ENCODE data around the gene SEMA3D. TPM values are rescaled to one million over a fixed set of nuclear protein-coding genes. Genes with fewer than 3 reads are reported as not detected.

The SEMA3D gene
- total RNA-seq, 2 donors from 2014 or later = not detected

- no peak for ATAC-seq (replicated peaks)
- no peaks in the 10 kb centered on the region for H3K36me3 Mint-ChIP-seq (ENCODE audit: low read depth)
- peaks cover 3% of the 10 kb centered on the region for H3K9me3 Mint-ChIP-seq
- no peak overlapping the region for H3K4me3 Mint-ChIP-seq
- H3K27ac Mint-ChIP-seq = no peak overlapping the region
- no peaks in the 10 kb centered on the region for H3K4me1 Mint-ChIP-seq
- H3K27me3 Mint-ChIP-seq = no peaks in the 10 kb centered on the region
Observed at GRCh38 chr7:85067371-85067770, 119.5 kb downstream of the SEMA3D start.

- no peak overlapping the region for H3K27ac Mint-ChIP-seq
- no peaks in the 10 kb centered on the region for H3K36me3 Mint-ChIP-seq (ENCODE audit: low read depth)
- H3K27me3 Mint-ChIP-seq = no peaks in the 10 kb centered on the region
- no peak for ATAC-seq (replicated peaks)
- no peaks in the 10 kb centered on the region for H3K4me1 Mint-ChIP-seq
- no peak overlapping the region for H3K4me3 Mint-ChIP-seq
- peaks cover 7% of the 10 kb centered on the region for H3K9me3 Mint-ChIP-seq
Observed at GRCh38 chr7:85065888-85066485, 120.9 kb downstream of the SEMA3D start.

GRCh38 chr7:85065306-85065705, 121.5 kb downstream of the SEMA3D start:
- peaks cover 7% of the 10 kb centered on the region for H3K9me3 Mint-ChIP-seq
- no peaks in the 10 kb centered on the region for H3K27me3 Mint-ChIP-seq
- H3K4me3 Mint-ChIP-seq = no peak overlapping the region
- ATAC-seq (replicated peaks) = no peak
- no peak overlapping the region for H3K27ac Mint-ChIP-seq
- H3K36me3 Mint-ChIP-seq (ENCODE audit: low read depth) = no peaks in the 10 kb centered on the region
- H3K4me1 Mint-ChIP-seq = no peaks in the 10 kb centered on the region

GRCh38 chr7:85062651-85063050, 124.2 kb downstream of the SEMA3D start:
- H3K36me3 Mint-ChIP-seq (ENCODE audit: low read depth) = no peaks in the 10 kb centered on the region
- H3K4me1 Mint-ChIP-seq = no peaks in the 10 kb centered on the region
- H3K9me3 Mint-ChIP-seq = peaks cover 4% of the 10 kb centered on the region
- H3K27ac Mint-ChIP-seq = no peak overlapping the region
- H3K4me3 Mint-ChIP-seq = no peak overlapping the region
- no peak for ATAC-seq (replicated peaks)
- no peaks in the 10 kb centered on the region for H3K27me3 Mint-ChIP-seq

GRCh38 chr7:85061456-85061855, 125.4 kb downstream of the SEMA3D start:
- no peaks in the 10 kb centered on the region for H3K27me3 Mint-ChIP-seq
- peaks cover 7% of the 10 kb centered on the region for H3K9me3 Mint-ChIP-seq

GRCh38 chr7:85060696-85061095, 126.2 kb downstream of the SEMA3D start:
- no peak for ATAC-seq (replicated peaks)
- Mint-ChIP-seq H3K27me3 (no peaks in the 10 kb centered on the region), H3K9me3 (peaks cover 7% of the 10 kb centered on the region), H3K4me1 (no peaks in the 10 kb centered on the region), H3K36me3 (ENCODE audit: low read depth) (no peaks in the 10 kb centered on the region), H3K27ac (no peak overlapping the region), H3K4me3 (no peak overlapping the region)

More at GRCh38 chr7:85061456-85061855, 125.4 kb downstream of the SEMA3D start:
- Mint-ChIP-seq H3K36me3 (ENCODE audit: low read depth) (no peaks in the 10 kb centered on the region), H3K4me3 (no peak overlapping the region), H3K4me1 (no peaks in the 10 kb centered on the region), H3K27ac (no peak overlapping the region)
- ATAC-seq (replicated peaks) = no peak

- H3K9me3 Mint-ChIP-seq = peaks cover 6% of the 10 kb centered on the region
- H3K4me3 Mint-ChIP-seq = no peak overlapping the region
- no peak for ATAC-seq (replicated peaks)
- no peaks in the 10 kb centered on the region for H3K27me3 Mint-ChIP-seq
- no peaks in the 10 kb centered on the region for H3K36me3 Mint-ChIP-seq (ENCODE audit: low read depth)
- H3K4me1 Mint-ChIP-seq = no peaks in the 10 kb centered on the region
- no peak overlapping the region for H3K27ac Mint-ChIP-seq
Observed at GRCh38 chr7:85055906-85056305, 130.9 kb downstream of the SEMA3D start.

GRCh38 chr7:85055196-85055595, 131.7 kb downstream of the SEMA3D start:
- no peak for ATAC-seq (replicated peaks)
- H3K27me3 Mint-ChIP-seq = no peaks in the 10 kb centered on the region
- no peak overlapping the region for H3K4me3 Mint-ChIP-seq
- H3K4me1 Mint-ChIP-seq = no peaks in the 10 kb centered on the region
- no peak overlapping the region for H3K27ac Mint-ChIP-seq
- H3K9me3 Mint-ChIP-seq = peaks cover 6% of the 10 kb centered on the region
- H3K36me3 Mint-ChIP-seq (ENCODE audit: low read depth) = no peaks in the 10 kb centered on the region

GRCh38 chr7:85054306-85054705, 132.6 kb downstream of the SEMA3D start:
- no peaks in the 10 kb centered on the region for H3K36me3 Mint-ChIP-seq (ENCODE audit: low read depth)
- no peak overlapping the region for H3K27ac Mint-ChIP-seq
- no peaks in the 10 kb centered on the region for H3K4me1 Mint-ChIP-seq

GRCh38 chr7:85052894-85053293, 134.0 kb downstream of the SEMA3D start:
- no peak for ATAC-seq (replicated peaks)
- Mint-ChIP-seq H3K4me3 (no peak overlapping the region), H3K9me3 (peaks cover 7% of the 10 kb centered on the region), H3K36me3 (ENCODE audit: low read depth) (no peaks in the 10 kb centered on the region), H3K27me3 (no peaks in the 10 kb centered on the region), H3K27ac (no peak overlapping the region), H3K4me1 (no peaks in the 10 kb centered on the region)

More at GRCh38 chr7:85054306-85054705, 132.6 kb downstream of the SEMA3D start:
- Mint-ChIP-seq H3K4me3 (no peak overlapping the region), H3K27me3 (no peaks in the 10 kb centered on the region), H3K9me3 (peaks cover 6% of the 10 kb centered on the region)
- no peak for ATAC-seq (replicated peaks)

GRCh38 chr7:85052056-85052737, 134.7 kb downstream of the SEMA3D start:
- no peaks in the 10 kb centered on the region for H3K27me3 Mint-ChIP-seq
- no peaks in the 10 kb centered on the region for H3K36me3 Mint-ChIP-seq (ENCODE audit: low read depth)
- no peaks in the 10 kb centered on the region for H3K4me1 Mint-ChIP-seq
- peaks cover 10% of the 10 kb centered on the region for H3K9me3 Mint-ChIP-seq
- no peak overlapping the region for H3K27ac Mint-ChIP-seq
- ATAC-seq (replicated peaks) = no peak
- H3K4me3 Mint-ChIP-seq = no peak overlapping the region

- no peak for ATAC-seq (replicated peaks)
- no peaks in the 10 kb centered on the region for H3K36me3 Mint-ChIP-seq (ENCODE audit: low read depth)
- no peaks in the 10 kb centered on the region for H3K4me1 Mint-ChIP-seq
- H3K9me3 Mint-ChIP-seq = peaks cover 4% of the 10 kb centered on the region
- H3K27me3 Mint-ChIP-seq = no peaks in the 10 kb centered on the region
- no peak overlapping the region for H3K4me3 Mint-ChIP-seq
- no peak overlapping the region for H3K27ac Mint-ChIP-seq
Observed at GRCh38 chr7:85046534-85046933, 140.3 kb downstream of the SEMA3D start.

- no peak overlapping the region for H3K27ac Mint-ChIP-seq
Observed at GRCh38 chr7:85041605-85042216, 145.1 kb downstream of the SEMA3D start.

GRCh38 chr7:85039196-85039923, 147.5 kb downstream of the SEMA3D start:
- H3K27ac Mint-ChIP-seq = no peak overlapping the region
- no peaks in the 10 kb centered on the region for H3K36me3 Mint-ChIP-seq (ENCODE audit: low read depth)
- H3K4me3 Mint-ChIP-seq = no peak overlapping the region
- no peaks in the 10 kb centered on the region for H3K4me1 Mint-ChIP-seq
- H3K27me3 Mint-ChIP-seq = no peaks in the 10 kb centered on the region
- ATAC-seq (replicated peaks) = no peak
- H3K9me3 Mint-ChIP-seq = no peaks in the 10 kb centered on the region

More at GRCh38 chr7:85041605-85042216, 145.1 kb downstream of the SEMA3D start:
- ATAC-seq (replicated peaks) = no peak
- Mint-ChIP-seq H3K27me3 (no peaks in the 10 kb centered on the region), H3K4me1 (no peaks in the 10 kb centered on the region), H3K4me3 (no peak overlapping the region), H3K36me3 (ENCODE audit: low read depth) (no peaks in the 10 kb centered on the region), H3K9me3 (no peaks in the 10 kb centered on the region)

All from activated T-helper 17 cell treated with anti-CD3 and anti-CD28 coated beads, Interleukin-2, amount 50 U/mL, for 72 hours (primary cell).